ENCODE measurements around the gene FN1.

GRCh38 chr2:215358312-215358845, 77.5 kb downstream of the FN1 start:
- TF ChIP-seq POLR2A (IDR thresholded peaks at IDR 0.05): no peak
- no peak for TF ChIP-seq CTCF (IDR thresholded peaks at IDR 0.05)
- TF ChIP-seq POLR2AphosphoS5 (IDR thresholded peaks at IDR 0.05): no peak

Measured in prostate gland (tissue), 2 donors.